ENCODE results near the gene FBXO11.
A peak's percentile ranks its signal among the peaks of the same experiment; 100 is the strongest.
"Not testable (repeated sequence)": the region's sequence is repeated elsewhere in the genome, so short reads cannot be mapped to it uniquely, and the experiment has no call there.

The FBXO11 gene

DNA sequence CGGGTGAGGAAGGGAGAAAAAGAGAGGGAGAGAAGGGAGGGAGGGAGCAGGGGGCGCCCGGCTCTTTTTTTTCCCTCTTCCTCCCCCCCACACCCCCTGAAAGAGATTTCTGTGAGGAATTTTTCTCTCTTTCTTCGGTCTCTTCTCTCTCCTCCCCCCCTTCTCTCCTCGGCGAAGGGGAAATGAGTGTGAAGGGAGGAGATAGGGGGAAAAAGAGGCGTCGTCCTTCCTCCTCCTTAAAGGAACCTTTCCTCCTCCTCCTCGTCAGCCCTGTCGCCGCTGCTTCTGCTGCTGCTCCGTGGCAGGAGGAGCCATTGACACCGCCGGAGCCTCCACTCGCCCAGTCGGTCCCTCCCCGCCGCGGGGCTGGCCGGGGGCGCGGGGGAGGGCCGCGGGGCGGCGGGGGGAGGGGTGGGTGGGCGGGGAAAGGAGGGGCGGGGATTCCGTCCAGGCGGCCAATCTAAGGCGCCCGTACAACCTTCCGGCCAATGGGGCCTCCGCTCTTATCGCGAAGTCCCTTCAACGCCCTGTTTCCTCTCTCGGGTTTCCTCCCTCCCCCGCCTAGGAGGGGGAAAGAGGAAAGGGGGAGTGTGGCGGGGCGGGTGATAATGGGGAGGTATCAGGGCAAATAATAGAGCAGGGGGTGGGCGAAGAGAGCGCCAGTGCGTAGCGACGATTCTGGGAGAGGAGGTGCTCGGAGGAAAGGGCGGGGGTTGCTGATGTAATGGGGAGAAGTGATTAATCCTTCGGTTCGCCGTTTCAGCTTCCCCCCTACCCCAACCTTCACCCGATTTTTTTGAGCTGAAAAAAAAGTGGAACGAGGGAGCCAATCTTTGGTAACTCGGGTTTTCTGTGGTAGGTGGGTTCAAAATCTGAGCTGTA lies at the start of gene FBXO11:
TSS of gene FBXO11 (minus strand) at position 342 of the 882 bp plus-strand sequence. CDS start 778 bp downstream, outside the sequence.
- DNase-seq: peak; percentile 96

DNA sequence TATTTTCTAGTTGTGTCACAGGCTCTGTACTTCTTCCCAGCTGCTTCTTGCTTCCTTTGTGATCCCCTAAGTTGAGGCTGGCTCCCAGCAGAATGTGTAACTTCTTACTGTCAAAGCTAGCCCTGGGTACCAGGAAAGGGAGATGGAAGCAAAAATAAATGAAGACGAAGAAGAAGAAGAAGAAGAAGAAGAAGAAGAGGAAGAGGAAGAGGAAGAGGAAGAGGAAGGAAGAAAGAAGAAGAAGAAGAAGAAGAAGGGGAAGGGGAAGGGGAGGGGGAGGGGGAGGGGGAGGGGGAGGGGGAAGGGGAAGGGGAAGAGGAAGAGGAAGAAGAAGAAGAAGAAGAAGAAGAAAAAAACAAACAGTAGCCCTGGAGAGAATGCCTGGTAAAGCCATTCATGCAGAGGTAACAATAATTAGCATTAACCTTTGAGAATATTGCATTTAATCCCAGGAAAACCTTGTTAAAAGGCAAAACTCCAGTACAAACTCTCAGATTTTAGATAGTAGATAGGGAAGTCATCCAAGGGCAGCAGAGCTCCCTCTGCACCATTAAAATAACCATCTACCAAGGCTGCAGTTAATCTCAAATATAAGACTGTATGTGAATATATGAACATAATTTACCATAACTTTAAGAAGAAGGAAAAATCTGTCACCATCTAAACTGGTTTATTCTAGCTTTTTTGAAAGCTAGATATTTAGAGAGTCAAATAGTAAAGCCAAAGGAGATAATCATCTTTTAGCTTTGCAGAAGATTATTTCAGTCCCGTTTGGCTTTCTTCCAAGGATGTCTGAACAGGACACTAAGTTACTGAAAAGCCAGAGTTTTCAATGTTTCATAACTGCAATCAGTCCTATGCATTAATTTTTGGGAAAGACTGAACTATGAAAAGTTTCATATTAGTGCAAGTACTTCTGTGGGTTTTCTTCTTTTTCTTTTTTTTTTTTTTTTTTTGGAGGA lies 44.3 kb upstream of the FBXO11 start:
- DNase-seq: no peak

DNA sequence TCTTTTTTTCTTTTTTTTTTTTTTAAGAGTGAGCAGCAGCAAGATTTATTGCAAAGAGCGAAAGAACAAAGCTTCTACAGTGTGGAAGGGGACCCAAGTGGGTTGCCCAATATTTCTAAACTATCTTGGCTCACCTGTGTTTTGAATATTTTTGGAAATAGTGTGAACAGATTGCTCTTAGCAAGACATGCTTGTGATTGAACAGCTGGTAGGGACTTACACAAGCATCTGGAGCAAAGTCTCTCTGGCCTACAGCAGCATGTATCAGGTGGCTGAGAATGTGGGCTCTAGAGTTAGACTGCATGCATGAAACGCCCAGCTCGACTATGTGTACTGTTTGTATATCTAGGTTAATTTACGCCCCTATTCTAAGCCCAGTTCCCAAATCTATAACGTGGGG lies 40.3 kb upstream of the FBXO11 start:
- DNase-seq: no peak

DNA sequence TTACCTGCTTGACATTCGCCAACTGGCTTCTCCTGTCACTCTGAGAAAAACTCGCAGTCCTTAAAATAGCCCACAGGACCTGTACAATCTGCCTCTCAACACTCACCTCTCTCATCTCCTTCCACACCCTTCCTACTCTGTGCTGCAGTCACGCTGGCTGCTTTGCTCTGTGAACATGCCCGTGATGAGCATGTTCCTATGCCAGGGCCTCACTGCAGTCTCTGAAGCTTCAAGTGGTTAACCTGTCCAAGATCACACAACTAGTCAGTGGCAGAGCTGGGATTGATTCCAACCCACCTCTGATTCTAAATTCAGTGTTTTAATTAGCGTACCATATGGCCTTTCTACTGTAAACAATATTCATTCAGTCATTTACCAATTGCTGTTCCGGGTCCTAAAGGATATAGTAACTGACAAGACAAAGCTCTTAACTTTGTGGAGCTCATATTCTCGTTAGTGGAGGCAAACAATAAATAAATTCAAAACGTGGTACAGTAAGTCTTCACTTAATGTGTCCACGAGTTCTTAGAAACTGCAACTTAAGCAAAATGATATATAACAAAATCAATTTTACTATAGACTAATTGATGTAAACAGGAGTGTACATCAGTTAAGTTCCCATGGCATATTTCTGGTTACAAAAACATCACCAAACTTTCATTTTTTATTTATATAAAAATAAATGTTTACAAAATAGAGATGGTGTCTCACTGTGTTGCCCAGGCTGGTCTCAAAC lies 38.9 kb upstream of the FBXO11 start:
- no peak for DNase-seq

DNA sequence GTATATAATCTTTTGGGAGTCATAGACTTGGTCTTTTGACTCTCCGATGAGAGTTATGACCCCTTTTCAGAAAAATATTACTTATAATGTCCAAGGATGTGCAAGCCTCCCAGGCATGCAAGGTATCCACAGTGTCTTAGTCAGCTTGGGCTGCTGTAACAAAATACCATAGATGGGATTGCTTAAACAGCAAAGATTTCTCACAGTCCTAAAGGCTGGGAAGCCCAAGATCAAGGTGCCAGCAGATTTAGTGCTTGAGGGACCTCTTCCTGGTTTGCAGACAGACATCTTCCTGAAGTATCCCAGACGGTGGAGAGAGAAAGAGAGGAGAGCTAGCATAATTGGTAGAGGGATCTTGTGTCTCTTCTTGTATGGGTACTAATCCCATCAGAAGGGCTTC lies 35.6 kb upstream of the FBXO11 start:
- no peak for DNase-seq

DNA sequence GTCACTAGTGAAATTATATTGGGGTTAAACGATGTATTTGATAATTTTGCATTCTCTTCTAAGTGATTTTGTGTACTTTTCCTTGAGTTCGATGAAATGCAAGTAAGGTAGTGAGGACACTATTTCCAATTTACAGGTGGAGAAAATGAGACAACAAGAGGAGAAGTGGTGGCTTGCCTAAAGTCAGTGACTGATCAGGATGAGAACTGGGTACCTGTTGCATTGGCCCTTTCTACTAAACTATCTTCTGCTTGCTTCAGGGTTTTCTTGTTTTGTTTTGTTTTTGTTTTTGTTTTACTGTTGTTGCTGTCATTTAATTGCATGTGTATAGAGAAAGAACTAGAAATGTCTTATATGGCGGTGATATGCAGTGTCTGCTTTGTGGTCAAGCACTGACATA lies 31.4 kb upstream of the FBXO11 start:
- DNase-seq: no peak

DNA sequence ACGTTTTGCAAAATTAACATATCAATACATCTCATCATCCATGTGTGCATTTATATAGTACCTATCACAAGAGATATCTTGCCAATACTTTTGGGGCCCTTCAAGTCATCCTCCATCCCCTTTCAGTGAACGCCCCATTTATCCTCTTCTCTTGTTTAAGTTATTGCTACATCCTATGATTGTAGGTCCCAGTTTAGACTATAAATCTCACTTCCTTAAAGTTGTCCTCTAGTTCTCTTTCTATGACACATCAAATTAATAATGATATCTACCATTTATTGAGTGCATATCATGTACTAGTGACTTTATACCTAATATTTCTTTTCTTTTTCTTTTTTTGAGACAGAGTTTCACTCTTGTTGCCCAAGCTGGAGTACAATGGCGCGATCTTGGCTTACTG lies 28.8 kb upstream of the FBXO11 start:
- no peak for DNase-seq

DNA sequence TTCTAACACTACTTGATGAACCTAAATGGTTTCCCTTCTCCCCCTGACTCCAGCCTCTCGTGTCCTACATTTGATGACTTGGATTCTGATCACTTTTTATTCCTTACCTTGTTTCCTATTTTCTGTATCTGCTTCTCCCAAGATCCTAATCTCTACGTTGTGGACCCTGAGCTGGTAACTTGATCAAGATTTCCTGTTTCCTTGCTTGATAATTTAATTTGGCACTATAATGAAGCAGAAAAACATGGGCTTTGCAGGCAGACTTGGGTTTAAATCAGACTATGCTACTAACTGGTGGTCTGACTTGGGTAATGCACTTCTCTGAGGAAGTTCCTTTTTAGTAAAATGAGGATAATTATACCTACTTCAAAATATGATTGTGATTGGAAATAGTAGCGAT lies 11.7 kb upstream of the FBXO11 start:
- DNase-seq: no peak

DNA sequence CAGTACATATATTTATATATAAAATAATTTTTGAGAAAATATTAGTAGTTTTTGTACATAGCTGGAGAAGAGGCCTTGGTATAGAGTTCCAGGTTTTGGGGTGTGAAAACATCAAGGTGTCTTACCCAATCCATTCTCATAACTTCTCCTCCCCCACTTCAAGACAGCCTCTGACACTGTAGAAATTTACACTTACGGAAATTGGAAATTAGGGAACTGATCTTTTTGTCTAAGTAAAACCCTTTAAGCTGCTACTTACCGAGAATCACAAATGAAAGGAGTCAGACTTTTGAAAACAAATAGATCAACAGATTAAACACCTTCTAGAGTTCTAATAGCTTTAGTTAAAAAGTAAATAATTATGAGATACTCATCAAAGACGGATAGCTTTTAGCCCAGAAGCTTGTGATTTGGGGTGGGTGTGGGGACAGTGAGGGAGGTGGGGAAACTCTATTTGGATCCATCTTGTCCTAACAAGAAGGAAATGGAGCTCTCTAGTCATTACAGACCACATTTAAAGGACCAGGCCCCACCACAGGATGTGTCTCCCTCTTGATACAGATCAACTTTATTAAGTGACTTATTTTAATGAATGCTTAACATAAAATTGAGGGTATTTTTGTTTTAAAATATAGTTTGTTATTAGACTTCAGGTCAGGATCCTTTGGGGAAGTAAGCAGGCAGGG lies 11.1 kb upstream of the FBXO11 start:
- no peak for DNase-seq

DNA sequence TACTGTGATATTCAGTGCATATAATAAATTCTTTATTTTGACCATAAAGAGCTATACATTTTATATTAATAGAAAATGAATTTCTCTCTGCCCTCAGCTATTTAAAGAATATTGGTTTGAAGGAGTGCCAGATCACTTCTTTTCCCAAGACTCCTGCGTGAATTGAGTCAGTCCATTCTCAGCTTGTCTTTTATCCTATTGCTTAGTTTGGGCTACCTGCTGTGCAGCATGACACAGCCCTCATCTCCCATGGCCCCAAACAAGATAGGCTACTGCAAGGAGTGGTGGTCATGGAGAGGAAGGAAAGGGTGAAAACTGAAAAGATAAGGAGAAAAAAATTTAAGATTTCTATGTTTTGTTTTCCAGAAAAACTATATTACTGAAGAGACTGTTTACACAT lies 10.1 kb upstream of the FBXO11 start:
- DNase-seq: no peak

DNA sequence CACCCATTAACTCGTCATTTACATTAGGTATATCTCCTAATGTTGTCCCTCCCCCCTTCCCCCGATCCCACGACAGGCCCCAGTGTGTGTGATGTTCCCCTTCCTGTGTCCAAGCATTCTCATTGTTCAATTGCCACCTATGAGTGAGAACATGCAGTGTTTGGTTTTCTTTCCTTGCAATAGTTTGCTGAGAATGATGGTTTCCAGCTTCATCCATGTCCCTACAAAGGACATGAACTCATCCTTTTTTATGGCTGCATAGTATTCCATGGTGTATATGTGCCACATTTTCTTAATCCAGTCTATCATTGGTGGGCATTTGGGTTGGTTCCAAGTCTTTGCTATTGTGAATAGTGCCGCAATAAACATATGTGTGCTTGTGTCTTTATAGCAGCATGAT lies 4.4 kb upstream of the FBXO11 start:
- not testable (repeated sequence) for DNase-seq

DNA sequence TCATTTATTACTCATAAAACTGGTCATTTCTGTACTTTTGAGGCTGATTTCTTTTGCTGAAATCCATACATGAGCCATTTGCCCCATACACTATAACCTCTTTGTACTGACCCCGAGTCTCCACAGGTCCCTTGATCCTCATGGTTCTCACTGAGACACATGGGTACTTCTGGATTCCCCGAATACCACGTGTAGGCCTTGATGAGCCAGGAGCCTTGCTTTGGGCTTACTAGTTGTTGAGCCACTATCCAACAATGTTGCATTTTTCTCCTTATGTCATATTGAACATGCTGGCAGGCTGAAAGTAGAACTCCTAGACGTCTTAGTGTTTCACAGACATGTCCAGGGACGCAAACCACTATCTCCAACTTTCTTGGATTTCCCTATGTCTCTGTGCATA lies 2.4 kb upstream of the FBXO11 start:
- DNase-seq: no peak

DNA sequence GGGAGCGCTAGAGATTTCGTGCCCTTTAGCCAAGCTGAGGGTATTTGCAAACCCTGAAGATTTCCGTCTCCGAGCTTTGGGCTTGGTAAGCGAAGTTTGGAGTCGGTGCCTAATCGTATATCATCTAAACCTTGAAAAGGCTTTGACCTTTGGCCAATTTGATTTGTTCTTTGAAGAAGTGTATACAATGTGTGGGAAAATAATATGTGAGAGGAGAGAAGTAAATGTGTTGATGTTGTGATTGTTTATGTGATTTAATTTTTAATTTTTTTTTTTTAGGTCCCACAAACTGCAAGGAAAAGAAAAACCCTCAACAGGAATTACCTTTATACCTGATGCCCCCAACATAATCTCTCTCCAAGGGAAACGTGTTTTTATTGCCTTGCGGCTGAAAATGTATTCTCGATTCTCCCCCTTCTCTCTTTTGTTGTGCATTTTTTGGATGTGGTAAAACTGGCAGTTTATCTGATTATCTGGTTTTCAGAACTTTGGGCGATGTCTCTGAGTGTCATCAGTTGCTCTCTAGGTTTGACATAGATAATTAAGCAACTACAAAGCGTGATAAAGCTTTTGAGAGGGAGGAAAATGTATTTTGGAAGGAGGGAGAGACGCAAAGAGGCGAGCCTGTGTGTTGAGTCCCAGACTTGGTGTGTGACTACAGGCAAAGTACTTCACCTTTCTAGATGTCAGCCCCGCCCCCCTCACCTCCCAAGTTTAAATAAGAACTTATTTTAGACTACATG lies 912 bp upstream of the FBXO11 start:
- no peak for DNase-seq

DNA sequence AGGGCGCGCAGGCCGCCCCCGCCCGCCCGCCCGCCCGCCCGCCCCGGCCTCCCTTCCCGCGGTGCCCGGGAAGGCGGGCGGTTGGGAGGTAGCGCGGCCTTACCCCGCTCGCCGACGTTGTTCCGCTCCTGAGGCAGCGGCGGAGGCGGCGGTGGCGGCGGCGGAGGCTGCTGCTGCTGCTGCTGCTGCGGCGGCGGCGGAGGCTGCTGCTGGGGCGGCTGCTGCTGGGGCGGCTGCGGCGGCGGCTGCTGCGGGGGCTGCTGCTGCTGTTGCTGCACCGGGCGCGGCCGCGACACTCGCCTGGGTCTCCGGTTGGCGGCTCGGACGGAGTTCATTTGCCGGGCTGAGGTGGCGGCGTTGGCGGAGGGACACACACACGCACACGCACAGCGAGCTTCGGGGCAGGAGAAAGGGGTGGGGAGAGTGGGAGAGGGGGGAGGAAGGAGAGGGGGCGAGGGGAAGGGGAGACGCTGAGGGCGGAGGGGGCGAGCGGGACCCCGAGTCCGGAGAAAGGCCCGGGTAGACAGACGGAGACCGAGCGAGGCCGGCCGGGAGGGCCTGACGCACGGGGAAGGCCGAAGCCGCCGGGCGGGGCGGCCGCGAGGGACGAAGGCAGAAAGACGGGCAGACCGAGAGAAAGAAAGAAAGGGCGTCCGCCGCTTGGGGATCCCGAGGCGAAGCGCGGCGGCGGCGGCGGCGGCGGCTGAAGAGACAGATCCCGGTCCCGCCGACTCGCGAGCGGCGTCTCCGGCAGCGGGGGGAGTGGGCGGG lies 727 bp downstream of the FBXO11 start:
- no peak for DNase-seq

DNA sequence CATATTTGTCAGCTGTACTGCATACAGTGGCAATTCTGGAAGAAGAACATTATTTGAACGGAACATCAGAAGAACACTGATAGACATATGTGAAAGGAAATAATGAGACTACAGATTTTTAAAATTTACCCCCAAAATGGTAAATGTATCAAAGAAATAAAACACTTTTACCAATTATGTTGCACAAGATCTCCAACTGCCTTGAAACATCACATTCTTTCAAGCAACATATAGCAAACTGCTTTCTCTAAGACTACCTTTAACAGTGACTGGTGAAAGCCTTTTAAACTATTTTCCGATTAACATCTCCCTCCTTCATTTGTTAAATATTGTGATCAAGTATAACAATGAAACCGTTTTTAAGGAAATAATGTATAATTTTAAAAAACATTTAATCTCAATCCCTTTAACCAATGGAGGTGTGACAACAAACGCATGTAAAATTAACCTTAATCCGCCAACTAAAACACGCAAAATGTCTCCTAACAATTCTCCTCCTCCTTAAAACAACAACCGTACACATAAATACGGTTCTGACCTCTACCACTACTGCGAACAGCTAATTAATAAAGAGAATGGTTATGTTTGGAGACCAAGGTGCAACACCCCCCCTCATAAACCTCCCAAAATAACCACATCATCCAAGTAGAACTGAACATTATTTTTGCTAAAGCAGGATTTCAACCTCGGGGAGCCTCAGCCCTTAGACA lies 2.4 kb downstream of the FBXO11 start:
- no peak for DNase-seq

DNA sequence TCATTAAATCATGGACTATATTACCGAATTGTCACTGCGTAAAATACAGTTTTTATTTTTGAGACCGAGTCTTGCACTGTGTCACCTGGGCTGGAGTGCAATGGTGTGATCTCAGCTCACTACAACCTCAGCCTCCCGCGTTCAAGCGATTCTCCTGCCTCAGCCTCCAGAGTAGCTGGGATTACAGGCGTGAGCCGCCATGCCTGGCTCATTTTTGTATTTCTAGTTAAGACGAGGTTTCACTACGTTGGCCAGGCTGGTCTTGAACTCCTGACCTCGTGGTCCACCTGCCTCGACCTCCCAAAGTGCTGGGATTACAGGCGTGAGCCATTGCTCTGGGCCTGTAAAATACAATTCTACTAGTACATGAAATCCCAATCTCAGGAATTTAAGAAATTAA lies 4.4 kb downstream of the FBXO11 start:
- not testable (repeated sequence) for DNase-seq

DNA sequence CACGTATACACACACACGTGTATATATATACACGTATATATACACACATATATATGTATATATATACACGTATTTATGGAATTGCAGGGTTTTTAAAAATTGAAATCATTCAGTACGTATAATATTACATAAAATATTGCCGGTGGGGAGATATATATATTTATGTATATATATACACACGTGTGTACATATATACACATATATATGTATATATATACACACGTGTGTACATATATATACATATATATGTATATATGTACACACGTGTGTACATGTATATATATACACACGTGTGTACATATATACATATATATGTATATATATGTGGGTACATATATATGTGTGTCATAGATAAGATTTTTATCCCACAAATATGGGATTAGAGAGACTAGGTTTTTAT lies 5.4 kb downstream of the FBXO11 start:
- no peak for DNase-seq

DNA sequence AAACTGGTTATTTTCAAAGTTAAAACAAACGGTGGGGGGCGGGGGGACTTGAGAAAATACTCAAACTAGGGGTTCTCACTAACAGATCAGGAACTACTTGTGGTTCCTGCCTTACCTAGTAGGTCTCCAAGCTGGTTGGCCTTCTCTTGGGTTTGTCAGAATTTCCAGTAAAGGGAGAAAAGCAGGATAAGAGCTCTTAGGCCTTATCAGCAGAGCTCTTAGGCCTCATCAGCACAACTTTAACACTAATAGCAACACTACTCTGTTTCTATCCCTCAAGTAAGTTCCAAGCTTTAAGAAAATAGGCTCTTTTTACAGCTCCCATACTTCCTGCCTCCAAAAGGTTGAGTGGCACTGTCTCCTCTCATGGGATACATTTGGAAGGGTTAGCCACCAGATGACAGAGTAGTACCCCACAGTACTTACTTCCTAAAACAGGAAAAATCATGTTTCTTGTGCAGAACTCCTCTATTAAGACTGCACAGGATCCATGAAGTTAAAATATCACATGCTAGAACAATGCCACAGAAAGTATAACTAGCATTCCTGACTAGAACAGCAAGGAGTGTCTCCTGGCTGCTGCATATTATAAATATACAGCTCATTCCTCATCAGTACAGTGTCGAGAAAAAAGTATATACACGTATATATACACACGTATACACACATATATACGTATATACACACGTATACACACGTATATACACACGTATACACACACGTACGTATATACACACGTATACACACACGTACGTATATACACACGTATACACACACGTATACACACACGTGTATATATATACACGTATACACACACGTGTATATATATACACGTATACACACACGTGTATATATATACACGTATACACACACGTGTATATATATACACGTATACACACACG lies 6.1 kb downstream of the FBXO11 start:
- no peak for DNase-seq
